A549 (cell line): Measurements from ENCODE around the gene TDP2. TPM values are rescaled to one million over a fixed set of nuclear protein-coding genes. Genes with fewer than 3 reads are reported as not detected.

Experiments
- ATAC-seq, 2 experiments: fragments of 200-7000 bp in 1 of 2; fragments of >200 bp in 1 of 2; cut with Nextera tagmentation in 1 of 2; cut with Tn5 transposase in 1 of 2; 3 replicates each; pipeline versions ENCODE4 v1.8.0 to v1.9.1; 2018 to 2020; ENCODE audit warnings: mild to moderate bottlenecking in 1 of 2, moderate library complexity in 1 of 2
- CTCF ChIA-PET: fragments of 300-600 bp; sonication (Branson Sonifier 250); formaldehyde crosslinking; extraction: SDS; loops from one replicate; lab custom pipeline; 2021; ENCODE audit warnings: antibody characterized with exemption, inconsistent platforms; lab: Yijun Ruan, JAX
- POLR2A ChIA-PET: fragments of 350-600 bp; formaldehyde crosslinking; extraction: SDS; loops from one replicate; lab custom pipeline; 2021; ENCODE audit warnings: antibody characterized with exemption, inconsistent platforms; lab: Yijun Ruan, JAX
- DNase-seq, 2 experiments: peaks; one replicate each; pipeline versions ENCODE4 v3.0.0 to v3.0.0-alpha.2; 2011 to 2016; ENCODE audit warnings: low read depth in 1 of 2, low spot score in 1 of 2
- FAIRE-seq: peaks from 2 replicates; lab custom pipeline; 2011; peaks lifted over from hg19 to GRCh38; lab: Jason Lieb, UNC
- H3K27ac ChIP-seq, 2 experiments: fragments of >200 bp; sonication (Bioruptor Twin); formaldehyde crosslinking; 3 replicates each; pipeline ENCODE4 v1.5.1; 2016 to 2017
- H3K4me1 ChIP-seq: fragments of >200 bp; sonication (Bioruptor Twin); formaldehyde crosslinking; 3 replicates; pipeline ENCODE4 v1.6.1; 2016
- H3K4me2 ChIP-seq: fragments of >200 bp; sonication (Bioruptor Twin); formaldehyde crosslinking; 3 replicates; pipeline ENCODE4 v1.6.1; 2016
- H3K4me3 ChIP-seq: fragments of >200 bp; sonication (Bioruptor Twin); formaldehyde crosslinking; 3 replicates; pipeline ENCODE4 v1.5.1; 2016
- H3K9me3 ChIP-seq: fragments of >200 bp; sonication (Bioruptor Twin); formaldehyde crosslinking; 3 replicates; pipeline ENCODE4 v1.6.1; 2016
- BCL3 ChIP-seq: fragments of >200 bp; sonication (Bioruptor Twin); formaldehyde crosslinking; IDR thresholded peaks from 3 replicates; pipeline ENCODE4 v1.6.1; 2016
- CBX8 ChIP-seq: fragments of 200-600 bp; sonication (generic); IDR thresholded peaks from 2 replicates; pipeline ENCODE4 v1.6.1; 2016
- CHD2 ChIP-seq: fragments of 150-350 bp; IDR thresholded peaks from 2 replicates; pipeline ENCODE4 v1.6.1; 2014; ENCODE audit warnings: low read length; ENCODE audit not compliant: partially characterized antibody
- EHF ChIP-seq: fragments of 250-450 bp; sonication (Bioruptor Pico); IDR thresholded peaks from 2 replicates; pipeline ENCODE4 v1.5.0; 2020; ENCODE audit warnings: mild to moderate bottlenecking
- ELK1 ChIP-seq: fragments of 150-350 bp; IDR thresholded peaks from 2 replicates; pipeline ENCODE4 v1.6.1; 2014; ENCODE audit warnings: low read depth, mild to moderate bottlenecking, low read length
- ESRRA ChIP-seq: fragments of 150-350 bp; IDR thresholded peaks from 2 replicates; pipeline ENCODE4 v1.6.1; 2014; ENCODE audit warnings: mild to moderate bottlenecking, low read length, borderline replicate concordance
- FOSB ChIP-seq: fragments of 250-450 bp; sonication (Bioruptor Pico); IDR thresholded peaks from 2 replicates; pipeline ENCODE4 v1.5.0; 2020; ENCODE audit warnings: mild to moderate bottlenecking, moderate library complexity
- FOSL2 ChIP-seq, 2 experiments: fragments of 450-650 bp in 1 of 2; fragments of >200 bp in 1 of 2; sonication (Bioruptor Twin) in 1 of 2; formaldehyde crosslinking; IDR thresholded peaks; 2 replicates each; pipeline versions ENCODE4 v1.5.0 to v1.6.1; 2016 to 2020; ENCODE audit warnings: mild to moderate bottlenecking in 1 of 2, moderate library complexity in 1 of 2
- GATA3 ChIP-seq: IDR thresholded peaks from 2 replicates; pipeline ENCODE4 v1.6.1; 2012; ENCODE audit warnings: borderline replicate concordance
- HEYL ChIP-seq: fragments of 250-450 bp; sonication (Bioruptor Pico); IDR thresholded peaks from 2 replicates; pipeline ENCODE4 v1.8.0; 2021; ENCODE audit warnings: mild to moderate bottlenecking, moderate library complexity
- HOXA7 ChIP-seq: fragments of 250-450 bp; sonication (Bioruptor Pico); IDR thresholded peaks from 2 replicates; pipeline ENCODE4 v1.5.0; 2020; ENCODE audit warnings: mild to moderate bottlenecking, moderate library complexity
- HOXB13 ChIP-seq: fragments of 250-450 bp; sonication (Bioruptor Pico); IDR thresholded peaks from 2 replicates; pipeline ENCODE4 v1.5.0; 2020; ENCODE audit warnings: low read depth, mild to moderate bottlenecking, moderate library complexity
- HOXB5 ChIP-seq: fragments of 250-450 bp; sonication (Bioruptor Pico); IDR thresholded peaks from 2 replicates; pipeline ENCODE4 v1.5.0; 2020; ENCODE audit warnings: mild to moderate bottlenecking, moderate library complexity
- MAX ChIP-seq: IDR thresholded peaks from 2 replicates; pipeline ENCODE4 v1.6.1; 2012
- MAZ ChIP-seq: fragments of 150-350 bp; IDR thresholded peaks from 2 replicates; pipeline ENCODE4 v1.6.1; 2014; ENCODE audit warnings: antibody characterized with exemption, low read depth, low read length, borderline replicate concordance
- MYC ChIP-seq: IDR thresholded peaks from 2 replicates; pipeline ENCODE4 v1.6.1; 2012; ENCODE audit warnings: mild to moderate bottlenecking, inconsistent platforms, low read length, improper control_type of control experiment, borderline replicate concordance
- NFE2L2 ChIP-seq: fragments of 150-350 bp; conservative IDR thresholded peaks from 2 replicates; pipeline ENCODE4 v1.6.1; 2014; ENCODE audit warnings: low read length
- NR3C1 ChIP-seq: fragments of >200 bp; sonication (Bioruptor Twin); formaldehyde crosslinking; IDR thresholded peaks from 3 replicates; pipeline ENCODE4 v1.6.1; 2017
- PBX3 ChIP-seq: IDR thresholded peaks from 2 replicates; pipeline ENCODE4 v1.6.1; 2012
- PHF8 ChIP-seq: fragments of 200-600 bp; sonication (generic); IDR thresholded peaks from 2 replicates; pipeline ENCODE4 v1.6.1; 2016; ENCODE audit warnings: low read depth, mild to moderate bottlenecking, antibody characterized with exemption, moderate library complexity, borderline replicate concordance
- POLR2A ChIP-seq: IDR thresholded peaks from 2 replicates; pipeline ENCODE4 v1.6.1; 2012; ENCODE audit warnings: mild to moderate bottlenecking, low read length
- POLR2AphosphoS2 ChIP-seq: conservative IDR thresholded peaks from 2 replicates; pipeline ENCODE4 v1.6.1; 2012; ENCODE audit warnings: low read length, improper control_type of control experiment, inconsistent platforms
- RARB ChIP-seq: fragments of 250-450 bp; sonication (Bioruptor Pico); IDR thresholded peaks from 2 replicates; pipeline ENCODE4 v1.8.0; 2021; ENCODE audit warnings: mild to moderate bottlenecking, moderate library complexity
- RNF2 ChIP-seq: fragments of 200-600 bp; sonication (generic); IDR thresholded peaks from 2 replicates; pipeline ENCODE4 v1.6.1; 2016; ENCODE audit warnings: low read depth, mild to moderate bottlenecking, antibody characterized with exemption, moderate library complexity, borderline replicate concordance
- SMC3 ChIP-seq: fragments of >200 bp; sonication (Bioruptor Twin); formaldehyde crosslinking; IDR thresholded peaks from 3 replicates; pipeline ENCODE4 v1.6.1; 2018; ENCODE audit warnings: inconsistent platforms
- TFCP2L1 ChIP-seq: fragments of 250-450 bp; sonication (Bioruptor Pico); IDR thresholded peaks from 2 replicates; pipeline ENCODE4 v1.5.0; 2021; ENCODE audit warnings: mild to moderate bottlenecking
- TP53 ChIP-seq: fragments of 250-450 bp; sonication (Bioruptor Pico); IDR thresholded peaks from 2 replicates; pipeline ENCODE4 v1.5.0; 2021; ENCODE audit warnings: mild to moderate bottlenecking, moderate library complexity
- USF2 ChIP-seq: fragments of 450-650 bp; IDR thresholded peaks from 2 replicates; pipeline ENCODE4 v1.6.1; 2014; ENCODE audit warnings: antibody characterized with exemption
- ZC3H11A ChIP-seq: fragments of 450-650 bp; IDR thresholded peaks from 2 replicates; pipeline ENCODE4 v1.6.1; 2014; ENCODE audit warnings: antibody characterized with exemption, mild to moderate bottlenecking
- ZNF302 ChIP-seq: fragments of 250-450 bp; sonication (Bioruptor Pico); IDR thresholded peaks from 2 replicates; pipeline ENCODE4 v1.9.0; 2021; ENCODE audit warnings: inconsistent platforms, mild to moderate bottlenecking, moderate library complexity
- WGBS: methylation state at CpG from one replicate; pipeline ENCODE4 v1.1.6; 2017; ENCODE audit errors: missing lambda C conversion rate; 5-methylcytosine and 5-hydroxymethylcytosine counted together
- polyA plus RNA-seq, 4 experiments: library from polyadenylated mRNA; depleted of rRNA in 3 of 4; stranded (reverse); fragments of >200 nt; fragmentation: RNase III in 1 of 4; extraction: RNeasy Plus Mini Kit Qiagen cat#74134 plus additional on column Dnase treatment in 1 of 4; gene quantifications; 2 replicates in 3 of 4; 3 replicates in 1 of 4; pipeline ENCODE4 v1.2.3, GENCODE V29; 2011 to 2017

Gene TDP2
- polyA plus RNA-seq, 2 of the 4 experiments (the other 2 are of a cell fraction), result 52.6 to 91.7 TPM

- ChIA-PET POLR2A (no interaction called here), CTCF (no interaction called here)
- H3K9me3 ChIP-seq, result no peaks in the 10 kb centered on the region
- no peak overlapping the region for H3K4me3 ChIP-seq
- peaks cover 4% of the 10 kb centered on the region; the same call in 1 of the 3 replicates for H3K4me1 ChIP-seq
- FAIRE-seq, result no peak
- no peak for DNase-seq
- H3K4me2 ChIP-seq, result no peak overlapping the region
- TF ChIP-seq HOXB13 (CRISPR knock-in tag), result no peak
- no peak for TF ChIP-seq CHD2
- TF ChIP-seq RARB (CRISPR knock-in tag), result no peak
- TF ChIP-seq HOXB5 (CRISPR knock-in tag), result no peak
- TF ChIP-seq MAZ, result no peak
- no peak for TF ChIP-seq CBX8
- no peak for TF ChIP-seq HEYL (CRISPR knock-in tag)
- TF ChIP-seq NR3C1, result no peak
- no peak for TF ChIP-seq PBX3
- TF ChIP-seq HOXA7 (CRISPR knock-in tag), result no peak
- TF ChIP-seq USF2, result no peak
- no peak for TF ChIP-seq ZC3H11A
- TF ChIP-seq FOSB (CRISPR knock-in tag), result no peak
- TF ChIP-seq BCL3, result no peak
- WGBS, result 50% methylated on average over 1 of the region's 1 CpG
- ATAC-seq, result no peak
- no peak overlapping the region for H3K27ac ChIP-seq
Measured at GRCh38 chr6:24690593-24690992, 23.9 kb upstream of the TDP2 start.

DNA sequence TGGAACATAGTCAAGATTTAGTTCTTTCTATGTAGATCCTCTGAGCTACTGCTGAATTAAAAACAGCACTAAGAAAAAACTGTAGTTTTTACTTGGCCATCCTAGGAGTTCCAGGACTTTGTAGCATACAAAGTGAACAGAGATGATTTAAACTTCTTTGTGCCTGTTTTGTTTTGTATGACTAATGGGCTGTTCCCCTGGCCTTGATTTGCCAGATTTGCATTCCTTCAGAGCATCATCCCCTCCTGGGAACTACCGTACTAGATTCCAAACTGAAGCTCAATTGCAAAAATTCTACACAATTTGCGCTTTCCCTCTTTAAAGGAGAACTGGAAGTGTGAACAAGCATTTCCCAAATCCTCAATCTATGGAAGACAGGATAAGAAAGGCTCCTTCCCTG lies 23.3 kb upstream of the TDP2 start:
- Histone ChIP-seq H3K4me1 (peaks cover 4% of the 10 kb centered on the region; the same call in 1 of the 3 replicates), H3K27ac (no peak overlapping the region), H3K9me3 (no peaks in the 10 kb centered on the region), H3K4me2 (no peak overlapping the region), H3K4me3 (no peak overlapping the region)
- no peak for TF ChIP-seq MYC
- no peak for TF ChIP-seq TFCP2L1
- FAIRE-seq (no peak), ATAC-seq (no peak), DNase-seq (no peak)
- CTCF ChIA-PET, result interaction anchor here (1.4 kb wide), 1 partner anchor 108 kb away, joined by 6 read pairs; no protein-coding TSS in a partner anchor
- POLR2A ChIA-PET, result no interaction called here
- 100% methylated on average over 2 of the region's 2 CpGs for WGBS

DNA sequence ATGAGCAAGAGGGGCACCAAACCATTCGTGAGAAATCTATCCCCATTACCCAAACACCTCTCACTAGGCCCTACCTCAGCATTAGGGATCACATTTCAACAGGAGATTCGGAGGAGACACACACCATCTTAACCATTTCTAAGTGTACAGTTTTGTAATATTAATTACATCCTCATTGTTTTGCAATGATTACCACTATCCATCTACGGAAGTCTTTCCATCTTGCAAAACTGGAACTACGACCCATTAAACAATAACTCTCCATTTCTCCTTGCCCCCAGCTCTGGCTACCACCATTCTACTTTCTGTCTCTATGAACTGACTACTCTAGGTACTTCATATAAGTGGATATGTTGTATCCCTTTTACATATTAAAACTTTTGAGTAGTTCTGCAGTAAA lies 20.2 kb upstream of the TDP2 start:
- TF ChIP-seq HOXB13 (CRISPR knock-in tag) (no peak), POLR2A (no peak), NFE2L2 (no peak), EHF (CRISPR knock-in tag) (no peak), ESRRA (no peak), GATA3 (no peak), POLR2AphosphoS2 (no peak), SMC3 (no peak), NR3C1 (no peak), TP53 (CRISPR knock-in tag) (no peak), PHF8 (no peak), ZNF302 (CRISPR knock-in tag) (no peak), PBX3 (no peak), RNF2 (no peak), ELK1 (no peak), MAX (no peak), FOSL2 (IDR thresholded peaks at IDR 0.05) (no peak), FOSL2 (CRISPR knock-in tag; IDR thresholded peaks at IDR 0.05) (no peak)
- ChIA-PET CTCF (interaction anchor here (0.7 to 1.6 kb wide), 3 partner anchors 55 to 106 kb away, joined by 3 to 5 read pairs (median 3); no protein-coding TSS in a partner anchor), POLR2A (no interaction called here)
- no peak for FAIRE-seq
- DNase-seq, result no peak
- no peak for ATAC-seq
- no peak overlapping the region for H3K4me2 ChIP-seq
- no peaks in the 10 kb centered on the region for H3K9me3 ChIP-seq
- peaks cover 4% of the 10 kb centered on the region; the same call in 1 of the 3 replicates for H3K4me1 ChIP-seq
- 89% methylated on average over 4 of the region's 4 CpGs for WGBS
- H3K4me3 ChIP-seq, result no peak overlapping the region
- H3K27ac ChIP-seq, result no peak overlapping the region
